ENCODE results near the gene HEYL. TPM values are rescaled to one million over a fixed set of nuclear protein-coding genes. Genes with fewer than 3 reads are reported as not detected.

HEYL gene
- total and polyA plus RNA-seq, 4 donors: 7.6 to 19.6 (median 10.9) TPM

GRCh38 chr1:39687243-39687642 is 47.8 kb upstream of the HEYL start:
- peaks cover 0 to 78% (median 71%) of the 10 kb centered on the region in 3 donors for H3K27me3 ChIP-seq (ENCODE audit: control insufficient read depth in 3 of 3, insufficient read depth in 3 of 3, low read length in 2 of 3)
- DNase-seq (no peak), ATAC-seq (ENCODE audit: insufficient read depth, low FRiP score) (no peak)
- H3K4me3 ChIP-seq: no peak overlapping the region
- H3K27ac ChIP-seq (ENCODE audit: low read depth in 1 of 2, low read length in 1 of 2): no peak overlapping the region
- no peaks in the 10 kb centered on the region for H3K9me3 ChIP-seq (ENCODE audit: control insufficient read depth in 4 of 4, insufficient read depth in 3 of 4, low read length in 3 of 4)
- 78 to 82% methylated on average over 2 of the region's 2 CpGs for WGBS, 2 donors
- H3K9ac ChIP-seq (ENCODE audit: insufficient read depth in 1 of 2, low read length in 2 of 2): no peak overlapping the region
- peaks cover 0 to 26% (median 6%) of the 10 kb centered on the region in 5 donors for H3K4me1 ChIP-seq (ENCODE audit: control insufficient read depth in 5 of 5, insufficient read depth in 5 of 5, low read length in 5 of 5)
- H3K36me3 ChIP-seq (ENCODE audit: control insufficient read depth in 4 of 4, insufficient read depth in 4 of 4, low read length in 4 of 4): no peaks in the 10 kb centered on the region
- no peak for TF ChIP-seq CTCF (IDR thresholded peaks at IDR 0.05; ENCODE audit: control extremely low read depth, extremely low read depth)

- Histone ChIP-seq H3K9ac (ENCODE audit: insufficient read depth in 1 of 2, low read length in 2 of 2) (no peak overlapping the region), H3K4me1 (ENCODE audit: control insufficient read depth in 5 of 5, insufficient read depth in 5 of 5, low read length in 5 of 5) (peaks cover 0 to 9% (median 0%) of the 10 kb centered on the region in 5 donors), H3K27me3 (ENCODE audit: control insufficient read depth in 3 of 3, insufficient read depth in 3 of 3, low read length in 2 of 3) (peaks cover 0 to 83% (median 69%) of the 10 kb centered on the region in 3 donors), H3K36me3 (ENCODE audit: control insufficient read depth in 4 of 4, insufficient read depth in 4 of 4, low read length in 4 of 4) (no peaks in the 10 kb centered on the region), H3K9me3 (ENCODE audit: control insufficient read depth in 4 of 4, insufficient read depth in 3 of 4, low read length in 3 of 4) (no peaks in the 10 kb centered on the region), H3K27ac (ENCODE audit: low read depth in 1 of 2, low read length in 1 of 2) (no peak overlapping the region), H3K4me3 (no peak overlapping the region)
- DNase-seq (no peak), ATAC-seq (ENCODE audit: insufficient read depth, low FRiP score) (no peak)
- TF ChIP-seq CTCF (IDR thresholded peaks at IDR 0.05; ENCODE audit: control extremely low read depth, extremely low read depth): no peak
- 84 to 86% methylated on average over 3 of the region's 3 CpGs for WGBS, 2 donors
Observed at GRCh38 chr1:39685071-39685470, 45.6 kb upstream of the HEYL start.

GRCh38 chr1:39684313-39684664 is 44.8 kb upstream of the HEYL start:
- DNase-seq (no peak), ATAC-seq (ENCODE audit: insufficient read depth, low FRiP score) (no peak)
- Histone ChIP-seq H3K36me3 (ENCODE audit: control insufficient read depth in 4 of 4, insufficient read depth in 4 of 4, low read length in 4 of 4) (no peaks in the 10 kb centered on the region), H3K4me1 (ENCODE audit: control insufficient read depth in 5 of 5, insufficient read depth in 5 of 5, low read length in 5 of 5) (peaks cover 0 to 4% (median 0%) of the 10 kb centered on the region in 5 donors), H3K9me3 (ENCODE audit: control insufficient read depth in 4 of 4, insufficient read depth in 3 of 4, low read length in 3 of 4) (no peaks in the 10 kb centered on the region), H3K4me3 (no peak overlapping the region), H3K27me3 (ENCODE audit: control insufficient read depth in 3 of 3, insufficient read depth in 3 of 3, low read length in 2 of 3) (peaks cover 0 to 78% (median 66%) of the 10 kb centered on the region in 3 donors), H3K27ac (ENCODE audit: low read depth in 1 of 2, low read length in 1 of 2) (no peak overlapping the region), H3K9ac (ENCODE audit: insufficient read depth in 1 of 2, low read length in 2 of 2) (no peak overlapping the region)
- WGBS, 2 donors: 58 to 59% methylated on average over 13 of the region's 13 CpGs
- no peak for TF ChIP-seq CTCF (IDR thresholded peaks at IDR 0.05; ENCODE audit: control extremely low read depth, extremely low read depth)
